Activated T-helper 9 cell treated with anti-CD3 and anti-CD28 coated beads, Interleukin-2, amount 50 U/mL, for 16 hours (primary cell): Measurements from ENCODE around the gene RUNX1.

Source experiments
- DNase-seq: peaks from one replicate; pipeline ENCODE4 v3.0.0-alpha.2; 2020; ENCODE audit warnings: low read depth

Gene RUNX1

DNA sequence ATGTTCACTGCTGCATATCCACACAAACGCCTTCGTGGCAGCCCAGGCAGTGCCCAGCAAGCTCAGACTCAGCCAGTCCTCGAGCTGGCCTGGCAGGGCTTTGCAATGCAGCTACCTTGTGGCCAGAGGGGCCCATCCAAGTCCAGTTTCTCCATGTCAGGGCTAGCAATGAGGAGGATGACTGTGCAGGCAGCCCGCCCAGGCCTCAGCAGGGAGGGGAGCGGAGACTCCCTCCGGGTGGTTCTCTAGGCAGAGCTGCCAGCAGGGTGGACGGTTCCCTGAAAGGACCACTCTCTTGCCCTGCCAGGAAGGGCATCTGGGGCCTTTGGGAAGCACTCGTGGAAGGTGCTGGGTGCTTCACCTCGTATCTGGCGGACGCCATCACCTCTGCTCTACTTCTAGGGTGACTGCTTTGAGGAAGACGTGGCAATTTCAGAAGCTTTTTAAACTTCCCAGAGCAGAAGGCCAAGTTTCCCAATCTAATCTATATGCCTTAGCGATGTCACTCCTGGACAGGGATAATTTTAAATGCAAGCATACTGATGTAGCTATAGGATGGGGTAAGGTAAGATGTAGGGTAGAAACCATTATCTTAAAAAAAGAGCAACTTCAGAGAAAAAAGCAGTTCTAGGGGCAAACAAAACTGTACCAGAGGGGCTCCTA is 56.2 kb downstream of the RUNX1 start:
- no peak for DNase-seq

DNA sequence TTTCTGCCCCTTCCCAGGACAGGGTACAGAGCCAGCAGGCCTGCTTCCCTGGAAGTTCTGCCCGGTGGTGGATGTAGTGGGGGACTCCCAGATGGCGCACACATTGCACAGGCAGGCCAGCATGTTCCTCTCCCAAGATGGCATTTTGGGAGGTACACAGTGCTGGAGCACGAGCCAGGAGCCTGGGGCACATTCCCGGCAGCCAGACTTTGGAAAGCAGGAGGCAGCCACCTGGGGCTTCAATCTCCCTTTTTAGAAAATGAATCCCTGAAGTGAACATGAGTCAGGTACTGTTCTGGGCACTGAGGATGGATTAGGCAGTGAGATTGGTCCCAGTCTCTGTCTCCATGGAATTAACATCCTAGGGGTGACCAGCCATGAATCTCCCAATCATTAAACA is 56.9 kb downstream of the RUNX1 start:
- DNase-seq: no peak

DNA sequence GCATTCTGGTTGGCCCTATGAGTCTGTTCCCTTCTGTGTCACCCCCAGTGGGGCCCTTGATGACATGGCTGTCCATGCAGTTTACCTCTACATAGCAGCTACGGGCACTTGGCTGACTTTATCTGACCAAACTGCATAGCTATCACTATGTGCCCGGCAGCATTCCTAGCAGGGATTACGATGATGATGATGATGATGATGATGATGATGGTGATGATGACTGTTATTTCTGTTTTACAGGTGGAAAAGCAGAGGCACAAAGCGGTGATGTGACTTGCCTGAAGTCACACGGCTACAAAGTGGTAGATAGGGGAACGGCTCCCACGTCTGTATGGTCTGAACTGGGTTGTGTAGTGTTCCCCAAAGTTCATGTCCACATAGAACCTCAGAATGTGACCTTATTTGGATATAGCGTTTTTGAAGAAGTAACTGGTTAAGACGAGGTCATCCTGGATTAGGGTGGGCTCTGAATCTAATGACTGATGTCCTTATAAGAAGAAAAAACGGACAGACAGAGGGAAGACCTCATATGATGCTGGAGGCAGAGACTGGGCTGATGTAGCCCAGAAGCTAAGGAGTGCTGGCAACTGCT is 57.6 kb downstream of the RUNX1 start:
- no peak for DNase-seq

DNA sequence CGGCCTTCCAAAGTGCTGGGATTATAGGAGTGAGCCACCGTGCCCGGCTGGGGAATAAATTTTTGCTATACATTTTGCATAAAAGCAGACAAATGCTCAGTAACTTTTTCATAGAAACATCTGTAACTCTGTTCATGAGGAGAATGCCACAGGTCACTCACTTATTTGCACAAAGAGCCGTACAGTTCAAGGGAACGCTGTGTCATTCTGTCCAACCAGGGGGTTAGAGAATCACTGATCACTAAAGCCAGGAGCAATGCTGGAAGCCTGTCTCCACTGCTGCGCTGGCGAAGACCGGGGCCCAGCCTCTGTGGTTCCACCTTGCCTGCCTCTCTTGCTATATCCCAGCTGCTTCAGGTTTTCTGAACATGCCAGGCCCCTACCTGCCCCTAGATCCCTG is 58.3 kb downstream of the RUNX1 start:
- DNase-seq: no peak

DNA sequence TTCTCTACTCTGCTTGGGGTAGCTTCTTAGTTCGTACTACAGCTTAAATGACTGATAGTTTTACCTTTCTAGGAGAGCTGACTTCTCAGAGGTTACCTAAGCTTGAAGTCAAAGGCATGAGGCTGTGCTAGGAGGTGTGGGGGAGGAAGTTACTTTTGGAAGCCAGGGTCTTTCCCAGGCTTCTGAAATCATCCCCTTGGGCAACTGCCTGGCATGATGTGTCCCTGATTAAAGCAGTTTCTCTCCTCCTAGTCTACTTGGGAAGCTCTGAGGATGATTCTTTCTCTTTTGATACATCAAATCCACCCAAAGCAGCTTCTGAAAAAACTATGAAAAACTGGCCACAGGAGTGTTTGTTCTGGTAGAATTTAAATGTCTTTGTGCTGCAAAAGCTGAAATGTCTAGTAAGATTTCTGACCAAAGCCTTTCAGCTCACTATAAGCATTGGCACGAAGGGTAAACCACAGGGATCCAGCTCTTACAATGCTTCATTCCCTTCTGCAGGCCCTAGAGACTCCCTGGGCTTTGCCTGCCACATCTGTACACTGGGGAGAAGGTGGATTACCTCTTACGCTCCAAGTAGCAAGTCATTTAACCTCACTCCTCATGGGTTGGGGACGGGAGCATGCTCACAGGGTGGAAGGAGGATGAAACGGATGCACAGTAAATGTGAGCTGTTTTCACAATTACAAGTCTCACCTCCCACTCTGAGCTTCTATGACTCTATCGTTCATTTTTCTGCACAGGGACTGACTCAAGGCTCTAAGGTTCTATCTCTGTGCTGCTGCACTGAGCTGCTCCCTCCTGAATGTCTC is 59.6 kb downstream of the RUNX1 start:
- peak; percentile 46 for DNase-seq

DNA sequence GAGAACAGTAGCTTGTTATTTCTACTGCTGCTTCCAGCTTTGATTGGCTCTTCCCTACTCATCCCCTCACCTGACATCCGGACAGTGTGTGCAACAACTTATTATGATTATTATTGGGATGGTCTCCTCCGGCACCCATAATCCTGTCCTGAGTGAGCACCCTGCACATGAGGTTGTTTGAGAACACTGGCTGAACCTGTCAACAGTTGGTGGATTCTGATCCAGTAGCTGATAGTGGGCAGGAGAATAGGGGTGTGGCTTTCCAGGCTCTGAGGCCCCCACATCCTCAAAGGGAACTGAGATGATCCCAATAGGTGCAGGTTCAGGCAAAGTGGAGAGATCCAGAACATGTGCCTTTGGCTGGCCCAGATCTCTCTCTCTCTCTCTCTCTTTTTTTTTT is 60.5 kb downstream of the RUNX1 start:
- no peak for DNase-seq

DNA sequence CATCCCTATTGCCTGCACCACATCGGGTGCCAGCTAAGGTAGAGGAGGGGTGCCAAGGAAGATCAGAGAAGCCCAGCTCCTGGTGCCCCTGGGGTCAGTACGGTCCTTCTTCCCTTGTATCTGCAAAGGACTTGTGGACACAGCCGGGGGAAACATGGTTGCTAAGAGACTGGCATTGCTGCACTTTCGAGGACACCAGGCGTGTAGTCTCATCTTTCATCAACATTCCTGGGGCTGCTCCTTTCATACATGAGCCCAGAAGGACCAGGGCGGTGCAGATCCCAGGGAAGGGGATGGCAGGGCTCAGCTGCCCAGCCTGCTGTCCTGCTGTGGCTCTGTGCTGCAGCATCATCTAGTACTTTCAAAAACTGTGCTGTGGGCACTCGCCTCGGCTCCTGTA is 61.0 kb downstream of the RUNX1 start:
- DNase-seq: no peak

DNA sequence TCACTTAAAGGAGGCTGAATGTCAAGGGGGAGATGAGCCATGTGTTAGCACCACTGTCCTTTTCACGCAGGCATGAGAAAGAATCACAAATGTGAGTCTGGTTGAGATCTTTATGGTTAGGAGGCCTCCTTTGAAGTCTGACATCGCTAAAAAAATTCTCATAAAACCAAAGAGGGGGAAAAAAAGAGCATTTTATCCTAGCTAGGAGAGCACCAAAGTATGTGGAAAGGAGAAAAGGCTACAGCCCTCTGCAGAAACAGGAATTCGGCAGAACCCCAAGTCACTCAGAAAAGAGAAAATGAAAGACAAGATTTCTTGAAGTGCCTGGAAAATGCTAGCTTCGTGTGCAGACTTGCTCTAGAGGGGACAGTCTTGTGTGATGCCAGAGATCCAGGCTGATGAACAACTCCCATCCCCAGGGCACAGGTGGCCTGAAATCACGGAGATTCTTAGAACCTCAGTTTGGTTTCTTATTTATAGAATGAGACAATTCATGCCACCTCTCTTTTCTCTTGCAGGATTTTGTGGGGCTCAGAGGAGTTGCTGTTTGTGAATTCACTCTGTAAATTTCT is 61.5 kb downstream of the RUNX1 start:
- DNase-seq: no peak

DNA sequence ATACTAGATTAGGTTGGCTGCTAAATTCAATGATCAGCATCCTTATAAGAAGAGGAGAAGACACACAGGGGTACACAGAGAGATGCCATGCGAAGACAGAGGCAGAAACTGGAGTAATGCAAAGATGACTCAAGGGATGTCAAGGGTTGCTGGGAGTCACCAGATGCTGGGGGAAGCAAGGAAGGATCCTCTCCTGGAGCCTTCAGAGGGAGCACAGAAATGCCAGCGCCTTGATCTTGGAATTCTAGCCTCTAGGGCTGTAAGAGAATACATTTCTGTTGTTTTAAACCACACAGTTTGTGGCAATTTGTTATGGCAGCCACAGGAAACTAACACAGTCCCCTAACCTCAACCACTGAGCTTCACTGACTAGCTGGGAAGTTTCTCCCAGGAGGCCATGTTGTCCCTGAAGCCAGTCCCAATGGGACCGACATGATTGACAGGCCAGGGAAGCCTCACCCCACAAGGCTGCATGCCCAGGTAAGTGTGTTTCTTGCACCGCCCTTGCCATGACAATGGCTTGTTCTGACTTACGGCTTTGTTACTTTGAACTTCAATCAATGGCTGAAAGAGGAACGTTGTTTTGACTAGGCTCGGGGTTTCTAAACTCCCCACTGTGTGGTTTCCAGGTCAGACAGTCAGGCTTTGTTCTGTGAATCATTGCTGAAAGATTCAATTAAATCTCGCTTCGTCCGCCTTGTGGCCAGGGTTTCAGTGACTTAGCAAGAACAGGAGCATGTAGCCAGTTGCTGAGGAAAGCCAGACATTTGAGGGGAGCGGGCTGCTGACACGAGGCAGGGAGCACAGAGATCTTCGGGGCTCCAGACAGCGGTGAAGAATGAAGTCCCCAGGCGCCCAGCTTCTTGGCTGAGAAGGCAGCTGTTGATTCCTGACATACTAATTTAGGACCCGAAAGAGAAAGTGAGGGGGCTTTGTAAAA is 62.3 kb downstream of the RUNX1 start:
- peak; percentile 61 for DNase-seq

DNA sequence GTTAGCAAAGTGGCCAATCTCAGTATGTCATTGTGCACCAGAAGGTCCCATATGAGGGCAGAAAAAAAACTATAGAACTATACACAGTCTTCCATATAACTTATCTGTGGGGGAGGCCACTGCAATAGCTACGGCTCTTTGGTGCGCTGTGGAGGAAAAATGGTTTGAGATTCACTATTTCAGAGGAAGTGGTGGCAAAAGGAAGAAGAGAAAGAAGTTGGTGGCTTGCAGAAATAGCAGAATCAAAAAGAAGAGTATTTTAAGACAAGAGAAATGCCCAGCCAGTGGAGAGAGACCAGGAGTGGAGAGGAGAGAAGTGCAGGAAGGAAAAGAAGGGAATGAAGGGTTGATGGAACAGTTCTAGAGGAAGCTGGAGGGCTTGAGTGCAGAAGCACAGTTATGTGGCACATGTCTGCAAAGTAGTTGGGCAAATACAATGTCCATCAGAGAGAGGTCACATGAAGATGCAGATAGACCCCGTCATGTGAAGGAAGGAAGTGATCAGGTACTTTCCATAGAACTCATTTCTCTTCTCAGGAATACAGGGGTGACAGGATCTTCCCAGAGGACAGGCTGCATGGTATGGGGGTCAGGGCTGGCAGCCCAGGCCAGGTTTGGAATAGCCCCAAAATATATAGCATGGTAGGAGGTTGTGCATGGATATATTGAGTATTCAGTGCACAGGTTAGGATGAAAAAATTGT is 64.6 kb downstream of the RUNX1 start:
- DNase-seq: no peak

DNA sequence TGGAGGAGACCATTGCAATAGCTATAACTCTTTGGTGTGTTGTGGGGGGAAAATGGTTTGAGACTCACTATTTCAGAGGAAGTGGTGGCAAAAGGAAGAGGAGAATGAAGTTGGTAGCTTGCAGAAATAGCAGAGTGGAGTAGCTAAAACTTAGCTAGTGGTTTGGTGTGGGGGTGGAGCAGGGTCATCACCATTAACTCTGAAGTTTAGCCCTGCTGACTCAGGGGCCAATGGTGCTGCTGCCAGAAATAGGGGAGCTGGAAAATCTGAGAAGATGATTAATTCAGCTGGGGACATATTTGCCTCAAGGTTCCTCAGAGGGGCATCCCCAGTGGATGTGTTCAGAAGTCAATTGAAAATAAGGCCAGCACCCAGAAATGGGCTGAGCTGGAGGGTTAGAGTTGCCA is 65.4 kb downstream of the RUNX1 start:
- peak; percentile 59 for DNase-seq

DNA sequence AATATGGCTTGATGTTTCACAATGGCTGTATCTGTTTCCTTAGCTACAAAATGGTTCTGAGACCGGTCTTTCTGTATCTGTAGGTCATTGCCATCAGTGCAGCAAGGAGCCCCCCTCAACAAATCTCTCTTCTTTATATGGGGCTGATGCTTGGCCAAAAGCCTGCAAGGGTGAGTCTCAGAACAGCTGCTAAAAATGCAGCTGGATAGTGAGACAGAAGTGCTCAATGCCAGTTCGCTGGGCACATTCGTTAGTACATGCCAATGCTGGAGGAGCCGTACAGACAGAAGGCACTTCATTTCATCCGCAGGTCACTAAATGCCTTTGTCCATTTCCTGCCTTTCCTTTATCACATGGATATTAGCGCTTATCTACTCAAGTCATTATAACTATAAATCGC is 67.3 kb downstream of the RUNX1 start:
- no peak for DNase-seq

DNA sequence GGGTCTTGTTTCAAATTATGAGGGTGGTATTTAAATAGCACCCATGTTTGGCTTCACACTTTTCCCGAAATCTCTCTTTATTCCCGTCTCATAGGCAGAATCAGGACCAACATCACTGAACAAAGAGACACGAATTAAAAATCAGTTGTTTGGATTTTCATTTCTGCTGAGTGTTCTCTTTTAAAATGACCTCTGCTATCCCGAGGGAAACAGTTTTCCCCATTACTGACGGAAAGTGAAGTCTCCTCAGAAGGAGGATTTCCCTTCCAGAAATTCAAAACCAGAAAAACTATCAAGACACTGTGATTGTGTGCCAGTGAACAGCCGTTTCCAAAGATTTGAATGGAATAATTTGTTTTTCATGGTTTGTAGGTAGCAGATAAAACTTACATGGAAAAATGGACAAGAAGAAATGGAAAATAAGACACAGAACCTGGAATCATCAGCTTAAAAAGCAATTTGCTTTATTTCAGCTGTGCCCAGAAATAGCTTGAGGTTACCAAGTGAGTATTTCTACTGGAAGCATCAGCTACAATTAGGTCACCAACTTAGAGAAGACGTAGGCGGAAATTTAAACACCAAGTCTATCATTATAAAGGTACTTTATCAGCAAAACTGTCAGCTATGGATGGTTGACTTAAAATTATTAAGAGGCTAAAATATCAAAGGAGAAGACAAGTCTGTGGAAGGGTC is 68.5 kb downstream of the RUNX1 start:
- no peak for DNase-seq

DNA sequence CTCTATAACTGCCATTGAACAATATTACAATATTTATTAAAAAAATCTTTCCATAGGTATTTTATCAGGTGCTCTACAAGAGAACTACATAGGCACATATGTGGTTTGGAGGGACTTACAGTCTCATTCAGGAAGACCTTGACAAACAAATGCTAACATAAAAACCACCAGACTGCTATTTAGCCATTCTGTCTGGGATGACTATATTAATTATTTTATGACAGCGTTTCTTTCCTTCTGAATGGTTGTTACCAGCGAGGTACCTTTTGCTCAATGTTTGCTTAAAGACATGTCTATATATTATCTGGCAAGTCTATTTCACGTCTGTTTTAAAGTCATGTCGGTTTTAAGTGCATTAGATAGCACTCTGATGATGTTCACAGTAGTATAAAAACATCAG is 69.7 kb downstream of the RUNX1 start:
- no peak for DNase-seq

DNA sequence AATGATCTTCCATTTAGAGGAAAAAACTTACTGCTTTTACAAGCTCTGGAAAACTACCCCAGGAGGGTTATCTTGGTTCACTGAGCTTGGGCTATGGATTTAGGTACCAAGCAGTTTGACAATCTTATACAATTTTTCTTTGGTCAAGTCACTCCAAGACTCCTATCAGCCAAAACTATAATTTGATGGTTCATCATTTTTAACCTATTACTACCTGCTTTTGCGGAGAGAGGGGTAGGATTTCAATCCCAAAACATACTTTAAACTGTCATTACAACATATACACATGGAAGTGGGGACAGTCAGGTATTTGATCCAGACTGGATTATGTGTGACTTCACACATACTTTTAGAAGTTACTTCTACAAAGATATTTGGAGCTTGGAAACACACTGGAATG is 71.8 kb downstream of the RUNX1 start:
- DNase-seq: no peak

DNA sequence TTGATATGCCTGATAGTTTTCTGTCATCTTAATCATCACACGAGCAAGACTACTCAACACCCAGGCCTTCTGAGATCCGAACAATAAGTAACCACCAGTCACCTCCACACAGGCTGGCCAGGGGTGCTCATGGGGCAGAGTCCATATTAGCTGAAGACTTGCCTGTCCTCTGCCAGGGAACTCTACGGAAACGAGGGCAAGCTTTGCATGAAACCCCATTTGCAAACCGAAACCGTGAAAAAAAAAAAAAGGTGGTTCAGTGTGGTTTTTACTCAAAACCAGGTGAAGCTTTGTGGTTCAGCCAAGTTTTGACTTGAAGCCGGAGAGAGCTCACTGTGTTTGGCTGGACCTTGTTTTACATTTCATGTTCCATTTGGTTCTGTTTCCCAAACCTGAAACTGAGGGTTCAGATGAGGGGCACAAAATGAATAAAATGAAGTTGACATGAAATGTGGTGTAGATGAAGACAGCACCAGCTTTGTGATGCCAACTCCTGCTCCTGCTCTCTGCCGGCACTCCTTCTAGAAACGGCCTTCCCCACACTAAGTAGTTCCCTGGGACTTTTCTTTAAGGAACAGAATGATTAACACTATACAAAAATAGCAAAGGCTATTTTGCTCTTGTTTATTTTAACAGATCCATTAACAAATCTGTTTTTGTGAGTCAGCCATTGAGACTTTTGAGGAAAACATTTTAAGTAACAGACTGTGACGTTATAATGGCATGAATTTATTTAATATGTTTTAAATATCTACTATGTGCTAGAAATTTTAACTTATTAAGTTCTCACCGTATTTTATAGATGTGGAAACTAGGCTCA is 74.7 kb downstream of the RUNX1 start:
- peak; percentile 33 for DNase-seq

DNA sequence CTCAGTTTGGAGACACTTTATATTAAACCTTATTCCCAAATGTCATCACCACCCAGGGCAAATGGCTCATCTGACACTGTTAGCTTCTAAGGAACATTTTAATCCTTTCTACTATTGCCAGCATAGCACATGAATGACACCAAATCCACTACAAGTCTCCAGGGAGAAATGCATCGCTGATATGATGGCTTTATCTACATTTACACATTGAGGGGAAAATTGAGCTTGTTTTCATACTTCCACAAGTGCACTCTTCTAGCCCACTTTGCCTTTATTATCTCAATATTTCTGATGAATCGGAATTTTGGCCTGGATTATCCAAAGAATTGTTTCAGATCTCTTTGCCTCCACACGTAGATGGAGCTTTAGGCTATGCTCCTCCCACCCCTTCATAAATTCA is 75.4 kb downstream of the RUNX1 start:
- no peak for DNase-seq

DNA sequence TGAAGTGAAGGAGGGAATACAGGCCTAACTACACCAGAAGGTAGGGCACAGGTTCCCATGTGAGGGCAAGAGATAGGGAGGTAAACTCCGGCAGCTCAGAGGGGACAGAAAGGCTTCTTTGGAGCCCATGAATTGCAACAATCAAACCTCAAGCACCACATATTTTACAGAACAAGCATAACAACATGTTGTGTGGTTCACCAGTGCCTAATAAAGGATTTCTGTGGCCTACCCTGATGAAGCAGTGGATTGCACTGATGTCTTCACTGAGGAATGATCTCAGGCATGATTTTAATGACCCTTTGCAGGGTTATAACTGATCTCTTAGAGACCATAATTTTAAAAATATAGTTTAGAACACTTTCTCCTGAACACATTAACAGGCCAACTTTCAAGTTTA is 77.4 kb downstream of the RUNX1 start:
- DNase-seq: no peak

DNA sequence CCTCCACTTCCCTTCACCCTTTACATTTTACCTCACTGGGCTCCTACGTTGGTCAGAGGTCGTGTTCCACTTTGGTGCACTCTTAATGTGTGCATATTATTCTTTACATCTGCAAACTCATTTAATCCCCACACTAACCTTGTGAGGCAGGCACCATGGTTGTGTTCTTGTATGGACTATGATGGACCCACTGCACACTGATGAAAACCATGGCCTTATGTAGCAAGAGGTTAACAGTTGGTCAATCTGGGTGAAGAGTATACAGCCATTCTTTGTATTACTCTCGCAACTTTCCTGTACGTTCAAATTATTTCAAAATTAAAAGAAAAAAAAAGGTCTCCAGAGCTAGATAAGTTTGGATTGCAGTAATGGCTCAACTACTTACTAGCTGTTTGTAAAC is 78.5 kb downstream of the RUNX1 start:
- no peak for DNase-seq

DNA sequence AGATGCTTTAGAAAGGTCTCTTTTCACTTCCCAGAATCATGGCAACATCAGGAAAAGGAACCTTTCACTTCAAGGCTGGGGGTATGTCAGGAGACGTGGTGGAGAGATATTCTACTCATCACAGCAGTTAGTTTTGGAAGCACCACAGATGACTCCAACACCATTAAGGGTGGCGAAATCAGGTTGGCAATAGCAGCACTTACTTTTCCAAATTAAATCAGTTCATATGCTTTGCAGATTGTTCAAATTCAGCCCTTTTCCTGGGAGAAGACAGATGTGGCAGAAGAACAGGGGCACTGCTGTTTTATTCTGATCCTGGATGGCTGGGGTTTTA is 79.0 kb downstream of the RUNX1 start:
- DNase-seq: no peak
